ENCODE measurements around the gene GLYR1.

Gene GLYR1

DNA sequence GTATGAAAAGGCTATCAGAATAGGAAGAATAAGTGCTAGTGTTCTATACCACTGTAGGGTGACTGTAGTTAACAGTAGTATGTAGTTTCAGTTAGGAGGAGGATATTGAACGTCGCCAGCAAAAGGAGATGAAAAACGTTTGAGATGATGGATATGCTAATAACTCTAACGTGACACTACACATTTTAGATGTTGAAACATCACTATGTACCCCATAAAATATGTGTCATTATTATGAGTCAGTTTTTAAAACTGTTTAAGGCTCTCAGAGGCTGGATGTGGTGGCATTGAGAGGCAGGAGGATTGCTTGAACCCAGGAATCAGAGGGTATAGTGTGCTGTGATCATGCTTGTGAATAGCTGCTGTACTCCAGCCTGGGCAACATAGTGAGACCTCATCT lies 32.0 kb upstream of the GLYR1 start:
- no peak for DNase-seq (ENCODE audit: low read depth)

DNA sequence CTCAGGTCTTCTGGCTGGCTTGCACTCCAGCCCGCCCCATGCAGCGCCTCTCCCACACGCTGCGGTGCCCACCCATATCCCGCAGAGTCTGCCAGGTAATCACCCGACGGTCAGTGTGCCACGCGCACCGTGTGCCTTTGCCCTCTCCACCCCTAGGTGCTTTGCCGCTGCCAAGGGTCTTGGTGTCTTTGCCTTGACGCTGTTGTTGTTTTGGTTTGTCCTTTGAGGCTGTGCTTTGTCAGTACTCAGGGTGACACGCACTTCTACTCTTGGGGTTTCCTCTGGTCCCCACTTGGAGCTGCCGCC lies 30.2 kb upstream of the GLYR1 start:
- no peak for DNase-seq (ENCODE audit: low read depth)

DNA sequence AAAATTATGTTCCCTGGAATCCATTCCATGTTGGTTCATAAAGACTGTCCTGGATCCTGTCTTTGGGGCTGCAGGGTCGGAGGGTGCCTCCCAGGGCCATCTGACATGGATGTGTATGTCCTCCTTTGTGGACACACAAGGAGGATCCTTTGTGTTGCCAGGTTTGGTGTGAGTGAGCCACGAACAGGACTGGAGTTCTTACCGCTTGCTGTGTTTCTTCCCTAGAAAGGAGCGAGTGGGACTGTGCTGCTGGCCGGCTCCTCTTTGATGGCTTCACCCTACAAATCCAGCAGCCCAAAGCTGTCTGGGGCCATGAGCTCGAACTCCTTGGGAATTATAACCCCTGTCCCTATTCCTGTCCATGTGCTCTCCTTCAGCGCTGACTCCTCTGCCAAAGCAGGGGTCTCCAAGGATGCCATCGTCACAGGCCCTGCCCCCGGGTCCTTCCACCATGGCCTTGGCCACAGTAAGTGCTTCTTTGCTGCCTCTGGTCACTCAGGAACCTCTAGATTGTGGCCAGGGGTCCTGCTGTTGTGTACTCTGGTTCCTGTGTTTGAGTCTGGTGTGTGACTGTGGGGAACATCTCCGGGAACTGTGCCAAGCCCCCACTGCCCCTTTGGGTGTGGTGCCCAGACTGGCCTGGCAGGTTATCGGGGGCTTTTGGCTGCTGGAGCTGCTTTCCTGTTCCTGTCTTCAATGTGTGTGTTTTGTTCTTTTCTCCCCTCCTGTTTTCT lies 29.7 kb upstream of the GLYR1 start:
- DNase-seq (ENCODE audit: low read depth), result no peak

DNA sequence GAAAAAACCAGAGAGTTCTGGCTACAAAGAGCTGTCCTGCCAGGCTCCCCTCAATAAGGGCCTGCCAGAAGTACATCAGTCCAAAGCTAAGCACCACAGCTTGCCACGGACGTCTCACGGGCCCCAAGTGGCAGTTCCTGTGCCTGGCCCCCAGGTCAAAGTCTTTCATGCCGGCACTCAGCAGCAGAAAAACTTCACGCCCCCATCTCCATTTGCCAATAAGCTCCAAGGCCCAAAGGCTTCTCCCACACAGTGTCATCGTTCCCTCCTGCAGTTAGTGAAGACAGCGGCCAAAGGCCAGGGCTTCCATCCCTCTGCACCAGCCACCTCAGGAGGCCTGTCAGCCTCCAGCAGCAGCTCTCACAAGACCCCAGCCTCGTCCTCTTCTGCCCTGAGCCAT lies 27.6 kb upstream of the GLYR1 start:
- no peak for DNase-seq (ENCODE audit: low read depth)

DNA sequence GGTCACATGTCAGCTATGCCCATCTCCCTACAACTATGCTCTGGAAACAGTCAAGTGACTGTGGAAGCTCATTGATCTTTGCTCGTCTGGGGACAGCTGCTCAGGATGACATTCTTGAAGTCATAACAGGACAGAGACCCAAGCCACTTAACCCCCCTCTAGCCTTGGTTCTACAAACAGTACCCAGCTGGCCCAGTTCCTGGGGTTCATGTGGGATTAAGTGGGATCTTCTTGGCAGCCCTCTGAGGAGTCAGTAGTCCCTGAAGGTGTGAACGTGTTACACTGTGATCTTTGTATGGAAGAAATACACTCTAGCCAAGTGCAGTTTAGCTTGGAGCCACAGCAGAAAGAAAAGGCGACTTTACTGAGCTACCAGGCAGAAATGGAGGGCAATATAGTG lies 26.0 kb upstream of the GLYR1 start:
- DNase-seq (ENCODE audit: low read depth), result no peak

DNA sequence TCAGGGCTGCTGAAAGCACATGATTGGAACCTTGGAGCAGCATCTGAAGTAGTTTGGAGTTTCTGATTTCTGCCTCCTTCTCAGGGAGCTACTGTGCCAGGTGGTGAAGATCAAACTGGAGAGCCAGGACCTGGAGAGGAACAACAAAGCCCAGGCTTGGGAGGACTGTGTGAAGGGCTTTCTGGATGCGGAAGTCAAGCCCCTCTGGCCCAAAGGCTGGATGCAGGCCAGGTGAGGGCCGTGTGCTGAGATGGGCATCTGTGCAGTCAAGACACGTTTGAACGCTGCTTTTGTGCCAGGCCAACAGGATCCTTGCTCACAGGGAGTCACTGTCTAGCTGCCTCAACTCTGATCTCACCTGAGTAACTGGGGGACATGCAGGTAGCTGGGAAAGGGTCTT lies 24.0 kb upstream of the GLYR1 start:
- DNase-seq (ENCODE audit: low read depth), result no peak

DNA sequence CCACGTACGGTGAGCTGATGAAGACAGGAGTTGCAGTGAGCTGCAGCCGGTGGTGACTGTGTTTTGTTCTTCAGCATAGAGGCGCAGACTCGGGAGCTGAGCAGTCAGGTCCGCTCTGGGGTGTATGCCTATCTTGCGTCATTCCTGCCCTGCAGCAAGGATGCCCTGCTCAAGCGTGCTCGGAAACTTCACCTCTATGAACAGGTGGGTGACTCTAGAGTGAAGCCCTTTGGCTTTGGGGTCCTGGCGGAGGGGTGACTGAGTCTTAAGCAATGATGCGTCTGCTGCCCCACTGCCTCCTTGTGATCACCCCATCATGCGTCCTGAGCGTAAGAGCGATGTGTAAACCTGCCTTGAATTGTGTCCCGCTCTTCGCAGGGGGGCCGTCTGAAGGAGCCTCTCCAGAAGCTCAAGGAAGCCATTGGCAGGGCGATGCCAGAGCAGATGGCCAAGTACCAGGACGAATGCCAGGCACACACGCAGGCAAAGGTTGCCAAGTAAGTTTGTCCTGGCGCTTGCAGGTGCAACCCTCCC lies 23.1 kb upstream of the GLYR1 start:
- DNase-seq (ENCODE audit: low read depth), result no peak

DNA sequence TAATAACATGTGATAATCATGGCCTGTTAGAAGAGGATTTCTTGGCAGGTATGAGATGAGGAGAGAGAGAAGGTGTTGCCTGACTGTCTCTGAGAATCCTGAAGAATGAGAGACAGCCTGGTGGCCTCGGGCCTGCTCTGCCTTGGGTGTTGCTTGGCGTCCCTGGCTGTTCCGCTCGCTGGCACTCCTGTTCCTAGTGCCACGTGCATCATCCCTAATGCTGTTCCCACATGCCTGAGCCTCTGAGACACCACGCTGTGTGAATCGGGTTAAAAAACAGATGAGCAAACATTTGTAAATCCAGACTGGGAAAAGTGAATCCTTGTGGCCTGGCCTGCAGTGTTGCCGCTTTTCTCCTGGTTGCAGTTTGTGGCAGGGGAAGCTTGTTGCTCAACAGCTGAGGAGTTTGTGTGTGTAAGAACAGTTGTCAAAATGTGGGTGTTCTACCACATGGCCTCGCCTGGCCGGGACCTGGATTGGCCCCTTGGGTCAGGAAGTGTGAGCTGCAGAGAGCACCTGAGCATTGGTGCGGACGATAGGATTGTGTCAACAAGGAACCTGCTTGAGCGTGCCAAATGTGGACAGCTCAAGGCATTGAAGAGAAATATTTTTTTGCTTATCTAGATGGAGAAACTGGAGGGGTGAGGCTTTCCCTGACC lies 22.2 kb upstream of the GLYR1 start:
- no peak for DNase-seq (ENCODE audit: low read depth)

DNA sequence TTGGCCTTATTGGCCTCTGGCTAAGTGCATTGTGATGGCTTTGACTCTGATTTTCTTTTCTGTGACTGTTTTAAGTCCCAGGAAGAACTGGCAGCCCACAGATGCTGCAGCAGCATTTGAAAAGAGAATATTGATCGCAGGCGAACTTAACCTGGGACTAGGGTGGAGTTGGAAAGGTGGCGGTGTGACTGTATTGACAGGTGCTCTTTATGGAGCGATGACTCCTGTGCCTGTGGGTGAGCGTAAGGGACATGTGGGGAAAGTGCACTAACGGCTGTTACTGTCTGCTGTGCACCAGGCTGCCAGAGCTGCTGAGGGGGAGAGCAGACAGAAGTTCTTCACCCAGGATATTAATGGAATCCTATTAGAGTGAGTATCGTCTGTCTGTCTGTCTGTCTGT lies 21.4 kb upstream of the GLYR1 start:
- DNase-seq (ENCODE audit: low read depth), result no peak

DNA sequence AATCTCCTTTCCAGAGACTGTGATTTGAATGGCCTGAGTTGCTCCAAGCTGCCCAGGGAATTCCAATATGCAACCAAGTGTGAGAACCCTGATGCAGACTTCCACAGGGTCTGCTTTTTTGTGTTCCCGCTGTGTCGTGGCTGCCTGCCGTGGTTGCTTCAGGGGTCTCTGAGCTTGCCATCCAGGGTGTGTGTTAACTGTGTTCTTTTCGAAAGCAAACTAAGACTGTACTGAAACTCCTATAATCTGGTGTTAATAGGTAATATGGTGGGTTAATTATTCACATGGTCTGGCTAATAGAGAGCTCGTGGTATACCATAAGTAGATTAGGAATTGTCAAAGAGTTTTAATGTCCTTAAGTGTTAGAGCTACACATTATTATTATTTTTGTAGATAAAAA lies 20.9 kb upstream of the GLYR1 start:
- DNase-seq (ENCODE audit: low read depth), result no peak

DNA sequence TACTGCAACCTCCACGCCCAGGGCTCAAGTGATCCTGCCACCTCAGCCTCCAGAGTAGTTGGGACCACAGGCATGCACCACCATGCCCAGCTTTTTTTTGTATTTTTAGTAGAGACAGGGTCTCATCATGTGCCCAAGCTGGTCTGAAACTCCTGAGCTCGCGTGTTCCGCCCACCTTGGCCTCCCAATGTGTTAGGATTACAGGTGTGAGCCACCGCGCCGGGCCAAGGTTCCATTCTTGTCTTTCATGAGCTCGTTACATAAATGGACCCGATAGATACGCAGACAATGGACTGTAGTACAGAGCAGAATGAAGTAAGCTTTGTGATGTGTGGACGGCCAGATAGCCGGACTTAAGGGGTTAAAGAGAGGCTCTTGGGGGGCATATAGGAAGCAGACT lies 19.5 kb upstream of the GLYR1 start:
- no peak for DNase-seq (ENCODE audit: low read depth)

DNA sequence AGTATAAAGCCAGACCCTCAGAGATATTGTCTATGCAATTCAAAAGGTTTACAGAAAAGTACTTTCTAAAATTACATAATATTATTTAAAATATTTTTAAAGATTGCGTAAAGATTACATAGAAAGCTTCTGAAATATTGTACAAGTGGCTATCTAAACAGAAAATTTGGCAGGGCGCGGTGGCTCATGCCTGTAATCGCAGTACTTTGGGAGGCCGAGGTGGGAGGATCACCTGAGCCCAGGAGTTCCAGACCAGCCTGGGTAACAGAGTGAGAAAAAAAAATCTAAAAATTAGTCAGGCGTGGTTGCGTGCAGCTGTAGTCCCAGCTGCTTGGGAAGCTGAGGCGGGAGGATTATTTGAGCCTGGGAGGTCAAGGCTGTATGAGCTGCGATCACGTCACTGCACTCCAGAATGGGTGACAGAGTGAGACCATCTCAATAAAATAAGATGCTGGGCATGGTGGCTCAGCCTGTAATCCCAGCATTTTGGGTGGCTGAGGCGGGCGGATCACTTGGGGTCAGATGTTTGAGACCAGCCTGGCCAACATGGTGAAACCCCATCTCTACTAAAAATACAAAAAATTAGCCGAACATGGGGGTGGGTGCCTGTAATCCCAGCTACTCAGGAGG lies 18.3 kb upstream of the GLYR1 start:
- no peak for DNase-seq (ENCODE audit: low read depth)

DNA sequence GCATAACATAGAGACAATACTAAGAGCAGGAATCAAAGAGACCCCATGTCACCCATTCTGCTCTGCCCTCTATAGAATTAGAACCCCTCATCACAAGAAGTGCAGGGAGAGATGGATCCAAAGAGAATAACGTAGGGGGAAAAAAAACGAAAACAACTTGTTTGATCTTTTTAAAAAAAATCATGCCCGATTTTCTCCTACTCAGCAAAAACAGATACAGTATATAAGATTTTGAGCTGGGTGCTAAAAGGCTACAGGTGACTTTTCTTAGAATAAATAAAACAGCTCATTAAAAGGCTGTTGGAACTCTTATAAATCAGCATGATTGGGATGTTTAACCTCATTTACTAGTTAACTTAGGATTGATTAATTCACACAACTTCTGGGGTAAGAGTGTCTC lies 17.6 kb upstream of the GLYR1 start:
- no peak for DNase-seq (ENCODE audit: low read depth)

DNA sequence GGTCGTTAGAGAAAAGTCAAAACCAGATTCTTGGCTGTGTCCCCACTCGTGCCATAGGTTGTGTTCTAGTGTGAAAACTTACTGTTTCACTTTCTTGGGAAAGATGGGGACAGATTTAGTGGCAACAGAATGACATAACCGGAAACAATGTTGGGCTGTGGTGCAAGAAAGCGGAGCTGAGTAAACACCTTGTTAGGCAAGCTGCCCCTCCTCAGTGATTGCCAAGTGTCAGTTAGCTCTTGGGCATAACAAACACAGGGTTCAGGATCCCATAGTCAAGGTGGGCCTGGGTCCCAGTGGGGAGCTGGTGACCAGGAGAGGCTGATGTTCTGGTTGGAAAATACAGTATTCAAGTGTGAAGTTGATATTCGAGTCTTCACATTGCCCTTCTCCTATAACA lies 15.6 kb upstream of the GLYR1 start:
- DNase-seq (ENCODE audit: low read depth), result no peak

DNA sequence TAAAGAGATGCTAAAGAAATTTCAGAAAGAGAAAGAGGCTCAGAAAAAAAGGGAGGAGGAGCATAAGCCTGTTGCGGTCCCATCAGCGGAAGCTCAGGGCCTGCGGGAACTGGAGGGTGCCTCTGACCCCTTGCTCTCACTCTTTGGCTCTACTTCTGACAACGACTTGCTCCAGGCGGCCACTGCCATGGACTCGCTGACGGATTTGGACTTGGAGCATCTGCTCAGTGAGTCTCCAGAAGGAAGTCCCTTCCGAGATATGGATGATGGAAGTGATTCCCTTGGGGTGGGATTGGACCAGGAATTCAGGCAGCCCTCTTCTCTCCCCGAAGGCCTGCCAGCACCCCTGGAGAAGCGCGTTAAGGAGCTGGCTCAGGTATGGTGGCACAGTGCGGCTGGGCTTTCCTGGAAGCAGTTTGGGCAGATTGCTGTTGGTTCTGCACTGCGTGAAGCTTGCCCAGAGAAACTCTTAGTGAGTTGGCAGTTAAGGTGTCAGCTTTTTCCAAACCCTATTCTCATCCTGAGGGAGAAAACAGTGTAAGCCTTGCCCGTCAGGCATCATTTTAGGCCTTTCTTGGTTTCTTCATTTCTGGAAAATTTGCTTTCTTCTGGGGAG lies 13.7 kb upstream of the GLYR1 start:
- DNase-seq (ENCODE audit: low read depth), result no peak

DNA sequence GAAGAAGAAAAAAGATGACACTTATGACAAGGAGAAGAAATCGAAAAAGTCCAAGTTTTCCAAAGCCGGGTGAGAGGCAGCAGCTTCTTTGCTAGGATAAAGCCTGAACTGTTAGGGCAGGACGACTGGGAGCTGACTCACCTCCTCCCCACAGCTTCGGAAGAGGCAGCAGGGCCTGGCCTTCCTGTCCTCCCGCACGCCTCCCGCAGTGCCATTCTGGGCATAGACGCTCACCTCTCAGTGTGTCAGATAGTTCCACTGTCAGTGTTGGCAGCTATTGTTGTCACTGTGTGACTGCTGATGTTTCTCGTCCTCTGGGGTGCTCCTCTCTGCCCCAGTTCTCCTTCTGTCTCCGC lies 12.8 kb upstream of the GLYR1 start:
- DNase-seq (ENCODE audit: low read depth), result no peak

DNA sequence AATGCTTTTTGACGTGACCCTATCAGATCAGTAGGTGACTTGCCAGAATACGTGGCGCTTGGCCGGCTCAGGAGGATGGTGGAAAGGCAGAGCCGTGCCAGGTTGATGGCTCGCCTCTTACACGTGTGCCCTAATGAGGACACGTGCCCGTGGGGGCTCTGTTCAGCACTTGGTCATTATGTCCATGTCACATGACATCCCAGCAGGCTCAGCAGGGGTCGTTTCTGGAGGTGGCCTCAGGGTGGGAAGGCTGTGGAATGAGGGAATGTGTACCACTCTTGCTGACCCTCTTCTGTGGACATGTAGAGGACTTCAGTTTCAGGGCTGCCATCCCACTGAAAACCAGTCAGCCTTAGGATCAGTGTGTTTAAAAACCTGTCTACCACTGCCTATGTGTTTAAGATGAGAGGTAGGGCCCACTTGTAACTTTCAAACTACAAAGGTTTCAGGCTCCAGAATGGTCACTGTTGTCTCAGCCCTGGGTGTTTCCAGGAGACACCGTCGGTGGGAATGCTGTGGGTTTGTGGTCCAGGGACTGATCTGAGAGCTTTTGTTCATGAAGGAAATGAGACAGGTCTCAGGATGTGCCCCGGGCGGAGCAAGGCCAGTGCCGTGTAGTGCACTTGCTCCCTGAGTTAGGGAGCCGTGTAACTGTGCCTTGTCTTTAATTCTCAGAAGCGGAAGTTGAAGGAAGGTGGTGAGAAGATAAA lies 12.3 kb upstream of the GLYR1 start:
- DNase-seq (ENCODE audit: low read depth), result no peak

DNA sequence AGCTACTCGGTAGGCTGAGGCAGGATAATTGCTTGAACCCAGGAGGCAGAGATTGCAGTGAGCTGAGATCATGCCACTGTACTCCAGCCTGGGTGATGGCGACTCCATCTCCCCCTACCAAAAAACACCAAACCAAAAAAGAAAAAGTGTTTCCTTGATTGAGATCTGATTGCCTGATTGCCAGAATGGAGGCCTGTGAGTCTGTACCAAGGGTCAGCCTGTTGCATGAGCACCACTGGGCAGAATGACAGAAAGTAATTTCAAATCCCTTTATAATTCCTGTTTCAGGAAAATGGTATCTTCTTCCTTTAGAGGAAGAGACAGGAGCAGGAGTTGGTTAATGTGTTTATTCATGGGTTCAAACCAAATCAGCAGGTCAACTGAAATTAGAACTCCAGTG lies 8.7 kb upstream of the GLYR1 start:
- no peak for DNase-seq (ENCODE audit: low read depth)

DNA sequence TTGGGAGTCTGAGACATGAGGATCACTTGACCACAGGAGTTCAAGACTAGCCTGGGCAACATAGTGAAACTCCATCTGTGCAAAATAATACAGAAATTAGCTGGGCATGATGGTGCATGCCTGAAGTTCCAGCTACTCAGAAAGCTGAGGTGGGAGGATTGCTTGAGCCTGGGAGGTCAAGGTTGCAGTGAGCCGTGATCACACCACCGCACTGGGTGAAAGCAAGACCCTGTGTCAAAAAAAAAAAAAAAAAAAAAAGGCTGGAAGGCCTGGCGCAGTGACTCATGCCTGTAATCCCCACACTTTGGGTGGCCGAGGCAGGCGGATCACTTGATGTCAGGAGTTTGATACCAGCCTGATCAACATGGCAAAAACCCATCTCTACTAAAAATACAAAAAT lies 8.3 kb upstream of the GLYR1 start:
- no peak for DNase-seq (ENCODE audit: low read depth)

DNA sequence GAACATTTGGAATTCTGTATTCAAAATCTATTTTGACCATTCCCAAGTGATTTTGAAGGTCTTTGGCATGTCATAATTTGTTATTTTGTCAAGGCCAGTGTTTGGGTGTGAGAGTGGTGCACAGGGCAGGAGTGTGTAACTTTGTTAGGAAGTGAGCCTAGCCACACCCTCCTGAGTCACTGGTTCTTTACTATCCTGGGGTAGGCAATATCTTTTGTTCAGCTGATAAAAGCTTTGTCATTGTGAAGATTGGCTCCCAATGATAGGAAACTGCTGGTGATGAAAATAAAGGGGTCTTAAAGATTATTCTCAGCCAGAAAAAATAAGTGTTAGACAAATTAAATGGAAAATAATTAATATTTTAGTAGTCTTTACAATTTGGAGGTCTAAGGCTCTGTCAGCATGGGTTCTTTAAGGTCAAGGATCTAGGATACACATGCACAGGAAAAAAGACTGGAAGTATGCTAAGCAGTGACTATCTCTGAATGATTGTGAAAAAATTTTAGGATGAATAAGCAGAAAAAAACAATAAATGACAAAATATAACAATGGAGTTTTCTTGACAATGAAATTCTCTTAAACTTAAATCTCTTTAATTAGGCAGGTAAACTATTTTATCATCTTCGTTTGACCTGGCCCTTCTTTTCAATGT lies 5.3 kb upstream of the GLYR1 start:
- DNase-seq (ENCODE audit: low read depth), result no peak

DNA sequence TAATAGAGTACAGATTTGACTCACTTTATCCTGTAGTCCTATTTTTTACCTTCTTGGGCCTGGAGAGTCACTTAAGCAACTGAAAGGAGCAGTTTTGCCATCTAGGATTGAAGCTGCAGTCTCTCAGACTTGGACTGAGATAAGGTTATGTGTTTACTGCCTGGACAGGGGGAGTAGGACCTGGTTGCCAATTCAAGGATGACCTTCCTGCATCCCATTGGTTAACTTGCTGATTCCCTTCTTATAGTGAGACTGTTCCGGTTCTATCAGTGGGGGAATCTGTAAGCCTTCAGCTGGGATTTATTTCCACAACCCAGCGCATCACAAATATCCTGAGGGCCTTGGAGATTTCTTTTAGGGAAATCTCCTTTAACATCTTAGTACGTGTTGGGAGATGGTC lies 3.1 kb upstream of the GLYR1 start:
- no peak for DNase-seq (ENCODE audit: low read depth)
